Gastrocnemius medialis (tissue), 4 donors: ENCODE measurements around the gene PHC3. TPM values are rescaled to one million over a fixed set of nuclear protein-coding genes. Genes with fewer than 3 reads are reported as not detected.
A peak's percentile ranks its signal among the peaks of the same experiment; 100 is the strongest.

Experiments
- ATAC-seq, 2 donors: fragments of 150-250 bp; one replicate each; pipeline ENCODE4 v1.9.1; 2016
- DNase-seq, 2 donors: peaks; one replicate each; pipeline ENCODE4 v3.0.0-alpha.2; 2019
- H3K27ac ChIP-seq, 4 donors: fragments of 200-600 bp; sonication (generic); 1 replicate in 1 of 4; 2 replicates in 3 of 4; pipeline ENCODE4 v1.5.1; 2016 to 2018; ENCODE audit warnings: mild to moderate bottlenecking in 2 of 4, moderate library complexity in 1 of 4
- H3K27me3 ChIP-seq, 3 donors: fragments of 200-600 bp; sonication (generic) in 2 of 3; 1 replicate in 1 of 3; 2 replicates in 2 of 3; pipeline versions ENCODE4 v1.5.1 to v1.6.0; 2016 to 2019; ENCODE audit warnings: mild to moderate bottlenecking in 1 of 3, moderate library complexity in 1 of 3
- H3K36me3 ChIP-seq, 2 donors: fragments of 200-600 bp; sonication (generic) in 1 of 2; one replicate each; pipeline ENCODE4 v1.5.1; 2017 to 2018
- H3K4me1 ChIP-seq, 2 donors: fragments of 200-600 bp; sonication (generic) in 1 of 2; one replicate each; pipeline ENCODE4 v1.5.1; 2016 to 2017; ENCODE audit warnings: mild to moderate bottlenecking in 2 of 2
- H3K4me3 ChIP-seq, 4 donors: fragments of 200-600 bp; sonication (generic) in 3 of 4; 1 replicate in 1 of 4; 2 replicates in 3 of 4; pipeline ENCODE4 v1.5.1; 2016 to 2019; ENCODE audit warnings: mild to moderate bottlenecking in 2 of 4
- H3K9me3 ChIP-seq, 3 donors: fragments of 200-600 bp; sonication (generic) in 2 of 3; 1 replicate in 1 of 3; 2 replicates in 2 of 3; pipeline ENCODE4 v1.5.1; 2016 to 2019
- CTCF ChIP-seq, 5 experiments: fragments of 450-650 bp in 3 of 5; fragments of 200-600 bp in 2 of 5; sonication (generic) in 2 of 5; IDR thresholded peaks in 4 of 5; conservative IDR thresholded peaks in 1 of 5; 1 replicate in 4 of 5; 2 replicates in 1 of 5; pipeline ENCODE4 v1.5.1; 2016 to 2019; ENCODE audit warnings: antibody characterized with exemption in 5 of 5, mild to moderate bottlenecking in 3 of 5, moderate library complexity in 3 of 5
- POLR2A ChIP-seq, 2 donors: fragments of 450-650 bp; IDR thresholded peaks; one replicate each; pipeline ENCODE4 v1.6.1; 2017; ENCODE audit warnings: antibody characterized with exemption in 2 of 2, mild to moderate bottlenecking in 2 of 2, moderate library complexity in 2 of 2
- in situ Hi-C, 4 donors: fragments of 200-750 bp; cut with MboI; loops; one replicate each; pipeline versions ENCODE4 v1.15.0 to v1.8.0; 2017; ENCODE audit warnings: low sequenced_read_pairs in 4 of 4
- intact Hi-C: fragments of 100-400 bp; cut with DNase I; formaldehyde crosslinking; loops from one replicate; pipeline ENCODE4 v1.15.1; 2023; ENCODE audit warnings: low total_unique reads
- total RNA-seq, 4 donors: library from RNA; depleted of rRNA; stranded (reverse); fragments of >200 nt; gene quantifications; one replicate each; pipeline versions ENCODE4 v1.1.0 to v1.2.3, GENCODE V29; 2016

Gene PHC3
- total RNA-seq, 4 donors from 2014 or later = 25.4 to 37.0 (median 32.4) TPM

DNA sequence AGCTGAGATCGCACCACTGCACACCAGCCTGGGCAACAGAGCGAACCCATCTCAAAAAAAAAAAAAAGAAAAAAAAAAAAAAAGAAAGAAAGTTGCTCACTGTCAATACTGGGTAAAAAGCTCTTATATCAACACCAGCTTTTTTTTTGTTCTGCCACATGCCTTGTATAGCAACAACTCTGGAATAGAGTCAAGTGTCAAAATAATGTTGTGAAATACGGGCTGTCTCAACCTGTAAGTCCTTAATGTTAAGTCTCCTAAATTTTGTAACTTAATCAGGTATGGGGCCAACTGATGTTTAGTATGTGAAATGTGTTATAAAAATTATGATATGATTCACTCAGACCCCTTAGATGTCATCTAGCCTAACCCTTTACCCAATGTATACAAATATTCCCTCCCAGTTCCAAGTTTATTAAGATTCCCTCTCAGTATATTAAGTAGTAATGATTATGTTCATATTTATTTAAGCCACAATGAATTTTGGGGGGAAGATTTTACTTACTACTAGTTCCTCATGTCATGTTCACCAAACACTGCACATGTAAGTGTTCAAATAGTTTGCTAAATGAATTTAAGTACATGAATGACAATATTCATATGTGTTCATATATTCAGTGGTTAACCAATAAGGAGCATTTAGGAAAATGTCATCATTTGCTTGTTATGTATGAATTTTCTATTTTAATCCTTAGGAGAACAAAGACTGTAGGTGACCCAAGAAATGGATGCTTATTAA, 91.5 kb downstream of the PHC3 start:
- Histone ChIP-seq H3K27me3 (no peaks in the 10 kb centered on the region), H3K36me3 (peaks cover 0 to 32% of the 10 kb centered on the region in 2 donors), H3K4me1 (no peaks in the 10 kb centered on the region), H3K27ac (no peak overlapping the region), H3K4me3 (no peak overlapping the region), H3K9me3 (no peaks in the 10 kb centered on the region)
- intact Hi-C loops = no loop called here
- ATAC-seq = no peak
- TF ChIP-seq POLR2A (IDR thresholded peaks at IDR 0.05) (no peak), CTCF (IDR thresholded peaks at IDR 0.05 in 4 of 5, conservative IDR thresholded peaks at IDR 0.05 in 1 of 5) (no peak)
- DNase-seq = no peak
- in situ Hi-C loops = no loop called here

DNA sequence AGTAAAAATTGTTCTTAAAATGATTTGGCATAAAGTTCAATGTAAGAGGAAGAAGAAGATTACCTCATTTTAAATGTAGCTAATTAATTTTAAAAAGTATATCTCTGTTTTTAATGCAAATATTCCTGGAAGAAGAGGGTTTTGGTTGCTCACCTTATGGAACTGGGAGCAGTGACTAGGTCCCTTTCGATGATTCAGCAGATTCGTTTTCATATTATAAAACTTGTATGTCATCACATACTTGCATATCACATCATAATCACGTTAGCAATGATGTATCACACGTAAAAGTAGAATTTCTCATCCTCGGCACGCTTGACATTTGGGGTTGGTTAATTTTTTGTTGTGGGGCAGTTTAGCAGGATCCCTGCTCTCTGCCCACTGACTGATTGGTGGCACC, 96.1 kb downstream of the PHC3 start:
- no peak overlapping the region for H3K27ac ChIP-seq
- intact Hi-C loops (no loop called here), in situ Hi-C loops (no loop called here)
- no peaks in the 10 kb centered on the region for H3K27me3 ChIP-seq
- peaks cover 0 to 22% of the 10 kb centered on the region in 2 donors for H3K36me3 ChIP-seq
- peak in 1 of 5 experiments; percentile 4 for TF ChIP-seq CTCF (IDR thresholded peaks at IDR 0.05 in 4 of 5, conservative IDR thresholded peaks at IDR 0.05 in 1 of 5)
- no peak for TF ChIP-seq POLR2A (IDR thresholded peaks at IDR 0.05)
- H3K4me1 ChIP-seq = no peaks in the 10 kb centered on the region
- DNase-seq (no peak), ATAC-seq (no peak)
- no peak overlapping the region for H3K4me3 ChIP-seq
- H3K9me3 ChIP-seq = no peaks in the 10 kb centered on the region

- ATAC-seq (no peak), DNase-seq (no peak)
- in situ Hi-C loops (no loop called here), intact Hi-C loops (no loop called here)
- no peak overlapping the region for H3K4me3 ChIP-seq
- TF ChIP-seq CTCF (IDR thresholded peaks at IDR 0.05 in 4 of 5, conservative IDR thresholded peaks at IDR 0.05 in 1 of 5) (no peak), POLR2A (IDR thresholded peaks at IDR 0.05) (no peak)
- H3K27ac ChIP-seq = no peak overlapping the region
- H3K9me3 ChIP-seq = no peaks in the 10 kb centered on the region
- no peaks in the 10 kb centered on the region for H3K4me1 ChIP-seq
- H3K36me3 ChIP-seq = peaks cover 0 to 18% of the 10 kb centered on the region in 2 donors
- H3K27me3 ChIP-seq = no peaks in the 10 kb centered on the region
Measured at GRCh38 chr3:170083343-170083742, 98.2 kb downstream of the PHC3 start.

DNA sequence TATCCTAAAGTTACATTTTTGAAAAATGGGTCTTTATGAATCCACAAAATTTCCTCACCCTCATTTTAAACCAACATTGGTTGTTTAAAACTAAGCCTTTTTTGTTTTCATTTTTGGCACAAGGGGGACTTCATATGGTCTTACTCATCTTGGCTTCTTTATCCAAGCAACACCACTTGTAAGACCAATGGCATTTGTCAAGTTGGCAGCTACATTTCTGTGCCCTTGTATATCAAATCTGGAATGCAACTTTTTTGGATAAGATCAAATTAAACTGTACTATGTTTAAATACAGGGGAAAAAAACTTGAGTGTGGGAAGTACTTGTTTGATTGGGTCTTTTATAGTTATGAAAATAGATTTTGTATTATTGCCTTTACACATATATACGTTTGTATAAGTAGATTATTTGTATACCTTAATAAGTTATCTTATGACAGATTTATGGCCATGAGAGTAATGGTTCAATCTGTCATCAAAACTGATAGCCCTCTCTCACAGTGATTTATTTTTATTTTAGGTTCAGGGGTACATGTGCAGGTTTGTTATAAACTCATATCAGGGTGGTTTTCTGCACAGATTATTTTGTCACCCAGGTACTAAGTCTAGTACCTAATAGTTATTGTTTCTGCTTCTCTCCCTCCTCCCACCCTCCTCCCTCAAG, 100.3 kb downstream of the PHC3 start:
- Histone ChIP-seq H3K27me3 (no peaks in the 10 kb centered on the region), H3K9me3 (no peaks in the 10 kb centered on the region), H3K27ac (no peak overlapping the region), H3K4me3 (no peak overlapping the region), H3K36me3 (peaks cover 0 to 9% of the 10 kb centered on the region in 2 donors), H3K4me1 (no peaks in the 10 kb centered on the region)
- no peak for ATAC-seq
- intact Hi-C loops (no loop called here), in situ Hi-C loops (no loop called here)
- TF ChIP-seq CTCF (IDR thresholded peaks at IDR 0.05 in 4 of 5, conservative IDR thresholded peaks at IDR 0.05 in 1 of 5) (no peak), POLR2A (IDR thresholded peaks at IDR 0.05) (no peak)
- no peak for DNase-seq
